Endodermal cell (in vitro differentiated cells): ENCODE results near the gene ZC3H4. TPM values are rescaled to one million over a fixed set of nuclear protein-coding genes. Genes with fewer than 3 reads are reported as not detected.
A peak's percentile ranks its signal among the peaks of the same experiment; 100 is the strongest.

Source experiments
- DNase-seq: peaks from one replicate; pipeline ENCODE4 v3.0.0-alpha.2; 2017
- H3K27ac ChIP-seq: 2 replicates; pipeline ENCODE4 v1.5.1; 2013; ENCODE audit warnings: mild to moderate bottlenecking, low read depth, low read length, moderate library complexity
- H3K27me3 ChIP-seq: 2 replicates; pipeline ENCODE4 v1.6.1; 2013; ENCODE audit warnings: mild to moderate bottlenecking, low read length, moderate library complexity; ENCODE audit not compliant: insufficient read depth, control insufficient read depth, poor library complexity, severe bottlenecking
- H3K36me3 ChIP-seq: 2 replicates; pipeline ENCODE4 v1.7.0; 2013; ENCODE audit warnings: mild to moderate bottlenecking, low read length, moderate library complexity; ENCODE audit not compliant: control insufficient read depth, insufficient read depth
- H3K4me1 ChIP-seq: one replicate; pipeline ENCODE4 v1.7.0; 2013; ENCODE audit warnings: low read length; ENCODE audit not compliant: control insufficient read depth, insufficient read depth
- H3K4me3 ChIP-seq: 2 replicates; pipeline ENCODE4 v1.5.1; 2013; ENCODE audit warnings: mild to moderate bottlenecking, low read length, moderate library complexity
- H3K9ac ChIP-seq: 2 replicates; pipeline ENCODE4 v1.6.1; 2013; ENCODE audit warnings: mild to moderate bottlenecking, low read length, moderate library complexity; ENCODE audit not compliant: poor library complexity, severe bottlenecking; ENCODE audit errors: extremely low read depth
- H3K9me3 ChIP-seq: 2 replicates; pipeline ENCODE4 v1.6.1; 2013; ENCODE audit warnings: mild to moderate bottlenecking, low read length, moderate library complexity; ENCODE audit not compliant: control insufficient read depth
- H3K27ac Mint-ChIP-seq: 2 replicates; pipeline ENCODE4 v1.8.0; 2020; ENCODE audit warnings: mixed read lengths
- H3K27me3 Mint-ChIP-seq: 2 replicates; pipeline ENCODE4 v1.8.0; 2021; ENCODE audit warnings: mild to moderate bottlenecking, mixed read lengths; ENCODE audit not compliant: insufficient read depth
- H3K36me3 Mint-ChIP-seq: 2 replicates; pipeline ENCODE4 v1.8.0; 2020; ENCODE audit warnings: low read depth, mixed read lengths
- H3K4me1 Mint-ChIP-seq: 2 replicates; pipeline ENCODE4 v1.8.0; 2020; ENCODE audit warnings: mixed read lengths
- H3K4me3 Mint-ChIP-seq: 2 replicates; pipeline ENCODE4 v1.8.0; 2020; ENCODE audit warnings: mild to moderate bottlenecking, moderate library complexity, mixed read lengths
- H3K9me3 Mint-ChIP-seq: 2 replicates; pipeline ENCODE4 v1.8.0; 2020; ENCODE audit warnings: mild to moderate bottlenecking, mixed read lengths
- CTCF ChIP-seq: fragments of 200-600 bp; sonication (generic); conservative IDR thresholded peaks from 2 replicates; pipeline ENCODE4 v1.5.0; 2021; ENCODE audit warnings: antibody characterized with exemption, mild to moderate bottlenecking
- WGBS, 2 experiments: methylation state at CpG; one replicate each; pipeline versions ENCODE4 v1.1.5 to v1.1.7; 2013; ENCODE audit warnings: missing lambda C conversion rate in 2 of 2, mixed read lengths in 1 of 2; ENCODE audit not compliant: insufficient coverage in 1 of 2, insufficient read length in 1 of 2; 5-methylcytosine and 5-hydroxymethylcytosine counted together
- total RNA-seq, 2 donors: library from RNA; stranded (reverse); fragmentation: NEBNext Ultra II Directional in 1 of 2; extraction: Animal tissue kit (Norgen Biotek cat#: 25700) in 1 of 2; gene quantifications; 2 replicates in 1 of 2; 3 replicates in 1 of 2; pipeline ENCODE4 v1.2.1, GENCODE V29; 2021

The ZC3H4 gene
- total RNA-seq, 2 donors from 2014 or later: 64.9 to 82.5 TPM

GRCh38 chr19:47065242-47065641, 48.3 kb downstream of the ZC3H4 start:
- 96 to 97% methylated on average over 4 to 11 of the region's 11 CpGs for WGBS, 2 experiments
- peaks cover 5% of the 10 kb centered on the region for H3K9me3 Mint-ChIP-seq
- H3K4me1 ChIP-seq: no peaks in the 10 kb centered on the region
- H3K27me3 Mint-ChIP-seq: no peaks in the 10 kb centered on the region
- H3K4me1 Mint-ChIP-seq: peaks cover 7% of the 10 kb centered on the region
- H3K4me3 ChIP-seq: no peak overlapping the region
- H3K36me3 ChIP-seq: peaks cover 23% of the 10 kb centered on the region
- H3K9me3 ChIP-seq: no peaks in the 10 kb centered on the region
- H3K36me3 Mint-ChIP-seq: peaks cover 18% of the 10 kb centered on the region
- no peak overlapping the region for H3K27ac Mint-ChIP-seq
- H3K27me3 ChIP-seq: no peaks in the 10 kb centered on the region
- no peak overlapping the region for H3K4me3 Mint-ChIP-seq
- no peak overlapping the region for H3K27ac ChIP-seq
- no peak overlapping the region for H3K9ac ChIP-seq
- peak; percentile 44 for DNase-seq
- no peak for TF ChIP-seq CTCF

GRCh38 chr19:47063874-47064273, 49.7 kb downstream of the ZC3H4 start:
- 88 to 91% methylated on average over 3 to 6 of the region's 6 CpGs for WGBS, 2 experiments
- Mint-ChIP-seq H3K4me3 (no peak overlapping the region), H3K27me3 (no peaks in the 10 kb centered on the region), H3K9me3 (peaks cover 7% of the 10 kb centered on the region), H3K36me3 (peaks cover 16% of the 10 kb centered on the region), H3K4me1 (peaks cover 7% of the 10 kb centered on the region), H3K27ac (peak overlapping the region; percentile 82)
- Histone ChIP-seq H3K27me3 (no peaks in the 10 kb centered on the region), H3K9me3 (peaks cover 7% of the 10 kb centered on the region), H3K9ac (no peak overlapping the region), H3K4me1 (no peaks in the 10 kb centered on the region), H3K27ac (peak overlapping the region; percentile 44), H3K4me3 (no peak overlapping the region), H3K36me3 (peaks cover 18% of the 10 kb centered on the region)
- peak; percentile 42 for DNase-seq
- no peak for TF ChIP-seq CTCF

GRCh38 chr19:47058621-47059022, 55.0 kb downstream of the ZC3H4 start:
- H3K27ac Mint-ChIP-seq: peak overlapping the region; percentile 96
- 76 to 85% methylated on average over 11 of the region's 11 CpGs for WGBS, 2 experiments
- Histone ChIP-seq H3K27me3 (no peaks in the 10 kb centered on the region), H3K9ac (peak overlapping the region; percentile 39), H3K36me3 (no peaks in the 10 kb centered on the region), H3K9me3 (peaks cover 7% of the 10 kb centered on the region), H3K27ac (no peak overlapping the region), H3K4me3 (peak overlapping the region; percentile 15), H3K4me1 (no peaks in the 10 kb centered on the region)
- H3K9me3 Mint-ChIP-seq: peaks cover 34% of the 10 kb centered on the region
- peaks cover 16% of the 10 kb centered on the region for H3K36me3 Mint-ChIP-seq
- no peak for TF ChIP-seq CTCF
- peak; percentile 86 for DNase-seq
- peak overlapping the region; percentile 14 for H3K4me3 Mint-ChIP-seq
- H3K4me1 Mint-ChIP-seq: peaks cover 18% of the 10 kb centered on the region
- H3K27me3 Mint-ChIP-seq: peaks cover 10% of the 10 kb centered on the region
